ENCODE results near the gene BMPR1A.

Gene BMPR1A

GRCh38 chr10:86941426-86941825, 185.0 kb downstream of the BMPR1A start:
- no peak overlapping the region for H3K9ac ChIP-seq
- no peaks in the 10 kb centered on the region for H3K4me1 ChIP-seq
- H3K27me3 ChIP-seq (ENCODE audit: control insufficient read depth, insufficient read depth, low read length): no peaks in the 10 kb centered on the region
- H3K27ac ChIP-seq: no peak overlapping the region
- no peaks in the 10 kb centered on the region for H3K36me3 ChIP-seq (ENCODE audit: control insufficient read depth, insufficient read depth, low read length)
- no peak overlapping the region for H2AFZ ChIP-seq
- no peak overlapping the region for H3K4me2 ChIP-seq (ENCODE audit: low read length)
- no peaks in the 10 kb centered on the region for H3K79me2 ChIP-seq
- no peak overlapping the region for H3K4me3 ChIP-seq (ENCODE audit: low read depth, low read length)
- TF ChIP-seq, protein P1, sequence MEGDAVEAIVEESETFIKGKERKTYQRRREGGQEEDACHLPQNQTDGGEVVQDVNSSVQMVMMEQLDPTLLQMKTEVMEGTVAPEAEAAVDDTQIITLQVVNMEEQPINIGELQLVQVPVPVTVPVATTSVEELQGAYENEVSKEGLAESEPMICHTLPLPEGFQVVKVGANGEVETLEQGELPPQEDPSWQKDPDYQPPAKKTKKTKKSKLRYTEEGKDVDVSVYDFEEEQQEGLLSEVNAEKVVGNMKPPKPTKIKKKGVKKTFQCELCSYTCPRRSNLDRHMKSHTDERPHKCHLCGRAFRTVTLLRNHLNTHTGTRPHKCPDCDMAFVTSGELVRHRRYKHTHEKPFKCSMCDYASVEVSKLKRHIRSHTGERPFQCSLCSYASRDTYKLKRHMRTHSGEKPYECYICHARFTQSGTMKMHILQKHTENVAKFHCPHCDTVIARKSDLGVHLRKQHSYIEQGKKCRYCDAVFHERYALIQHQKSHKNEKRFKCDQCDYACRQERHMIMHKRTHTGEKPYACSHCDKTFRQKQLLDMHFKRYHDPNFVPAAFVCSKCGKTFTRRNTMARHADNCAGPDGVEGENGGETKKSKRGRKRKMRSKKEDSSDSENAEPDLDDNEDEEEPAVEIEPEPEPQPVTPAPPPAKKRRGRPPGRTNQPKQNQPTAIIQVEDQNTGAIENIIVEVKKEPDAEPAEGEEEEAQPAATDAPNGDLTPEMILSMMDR (IDR thresholded peaks at IDR 0.05): no peak
- no peaks in the 10 kb centered on the region for H3K9me3 ChIP-seq (ENCODE audit: control insufficient read depth, low read length)

DNA sequence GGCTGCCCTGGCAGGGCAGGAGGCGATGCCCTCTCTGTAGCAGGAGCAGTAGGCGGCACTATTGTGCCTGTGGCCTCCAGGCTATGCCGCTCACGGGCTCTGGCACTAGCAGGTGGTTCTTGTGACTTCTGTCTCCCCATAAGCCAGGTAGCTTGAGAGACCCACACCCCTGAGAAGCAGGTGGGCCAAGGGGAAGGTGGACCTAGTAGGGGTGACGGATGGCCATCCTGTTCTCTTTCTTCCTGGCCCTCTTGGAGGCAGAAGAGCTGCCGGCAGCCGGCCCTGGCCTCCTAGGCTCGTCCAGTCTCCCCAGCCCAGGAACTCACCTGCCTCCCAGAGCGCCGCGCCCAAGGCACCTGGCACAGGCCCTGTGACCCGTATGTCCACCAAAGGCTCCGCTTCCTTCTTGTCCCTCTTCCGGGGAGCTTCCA, 185.6 kb downstream of the BMPR1A start:
- Histone ChIP-seq H3K4me1 (no peaks in the 10 kb centered on the region), H3K36me3 (ENCODE audit: control insufficient read depth, insufficient read depth, low read length) (no peaks in the 10 kb centered on the region), H3K9ac (no peak overlapping the region), H3K27ac (no peak overlapping the region), H2AFZ (no peak overlapping the region), H3K4me2 (ENCODE audit: low read length) (no peak overlapping the region), H3K27me3 (ENCODE audit: control insufficient read depth, insufficient read depth, low read length) (no peaks in the 10 kb centered on the region), H3K9me3 (ENCODE audit: control insufficient read depth, low read length) (no peaks in the 10 kb centered on the region), H3K4me3 (ENCODE audit: low read depth, low read length) (no peak overlapping the region), H3K79me2 (no peaks in the 10 kb centered on the region)
- TF ChIP-seq, protein P1 (IDR thresholded peaks at IDR 0.05): no peak

GRCh38 chr10:86942441-86943315, 186.3 kb downstream of the BMPR1A start:
- TF ChIP-seq, protein P1 (IDR thresholded peaks at IDR 0.05): no peak
- Histone ChIP-seq H3K27me3 (ENCODE audit: control insufficient read depth, insufficient read depth, low read length) (no peaks in the 10 kb centered on the region), H3K4me1 (no peaks in the 10 kb centered on the region), H3K9ac (no peak overlapping the region), H3K4me2 (ENCODE audit: low read length) (no peak overlapping the region), H3K79me2 (no peaks in the 10 kb centered on the region), H3K27ac (no peak overlapping the region), H3K9me3 (ENCODE audit: control insufficient read depth, low read length) (no peaks in the 10 kb centered on the region), H3K4me3 (ENCODE audit: low read depth, low read length) (no peak overlapping the region), H2AFZ (peak overlapping the region; percentile 46), H3K36me3 (ENCODE audit: control insufficient read depth, insufficient read depth, low read length) (no peaks in the 10 kb centered on the region)

GRCh38 chr10:86943316-86944030, 187.1 kb downstream of the BMPR1A start:
- no peaks in the 10 kb centered on the region for H3K9me3 ChIP-seq (ENCODE audit: control insufficient read depth, low read length)
- no peaks in the 10 kb centered on the region for H3K79me2 ChIP-seq
- no peak overlapping the region for H2AFZ ChIP-seq
- H3K4me1 ChIP-seq: no peaks in the 10 kb centered on the region
- H3K4me3 ChIP-seq (ENCODE audit: low read depth, low read length): no peak overlapping the region
- no peaks in the 10 kb centered on the region for H3K27me3 ChIP-seq (ENCODE audit: control insufficient read depth, insufficient read depth, low read length)
- TF ChIP-seq, protein P1 (IDR thresholded peaks at IDR 0.05): no peak
- H3K36me3 ChIP-seq (ENCODE audit: control insufficient read depth, insufficient read depth, low read length): no peaks in the 10 kb centered on the region
- no peak overlapping the region for H3K9ac ChIP-seq
- H3K27ac ChIP-seq: no peak overlapping the region
- H3K4me2 ChIP-seq (ENCODE audit: low read length): no peak overlapping the region

Data from parathyroid adenoma (tissue), 2 donors.